ENCODE measurements around the gene DENND2C.

The DENND2C gene

GRCh38 chr1:114545796-114546195 is 124.1 kb downstream of the DENND2C start:
- DNase-seq (ENCODE audit: low spot score): no peak

GRCh38 chr1:114545315-114545714 is 124.5 kb downstream of the DENND2C start:
- no peak for DNase-seq (ENCODE audit: low spot score)

- no peak for DNase-seq (ENCODE audit: low spot score)
These were observed 129.0 kb downstream of the DENND2C start for GRCh38 chr1:114540821-114541220.

GRCh38 chr1:114540272-114540671 is 129.6 kb downstream of the DENND2C start:
- no peak for DNase-seq (ENCODE audit: low spot score)

GRCh38 chr1:114536043-114536442 is 133.8 kb downstream of the DENND2C start:
- DNase-seq (ENCODE audit: low spot score): no peak

GRCh38 chr1:114535401-114535800 is 134.4 kb downstream of the DENND2C start:
- DNase-seq (ENCODE audit: low spot score): no peak
